Rectal smooth muscle tissue (tissue), 1 donor: ENCODE results near the gene RTL1.

Source experiments
- H3K27ac ChIP-seq: one replicate; pipeline ENCODE4 v1.7.0; 2013; ENCODE audit warnings: low read depth, low read length, inconsistent platforms
- H3K27me3 ChIP-seq: one replicate; pipeline ENCODE4 v1.7.0; 2013; ENCODE audit warnings: low read length; ENCODE audit not compliant: control insufficient read depth, insufficient read depth
- H3K36me3 ChIP-seq: one replicate; pipeline ENCODE4 v1.7.0; 2013; ENCODE audit warnings: low read length; ENCODE audit not compliant: control insufficient read depth, insufficient read depth
- H3K4me1 ChIP-seq: one replicate; pipeline ENCODE4 v1.7.0; 2013; ENCODE audit warnings: low read length; ENCODE audit not compliant: control insufficient read depth, insufficient read depth
- H3K4me3 ChIP-seq: one replicate; pipeline ENCODE4 v1.7.0; 2013; ENCODE audit warnings: low read length
- H3K9ac ChIP-seq: one replicate; pipeline ENCODE4 v1.7.0; 2013; ENCODE audit warnings: low read length

The RTL1 gene

DNA sequence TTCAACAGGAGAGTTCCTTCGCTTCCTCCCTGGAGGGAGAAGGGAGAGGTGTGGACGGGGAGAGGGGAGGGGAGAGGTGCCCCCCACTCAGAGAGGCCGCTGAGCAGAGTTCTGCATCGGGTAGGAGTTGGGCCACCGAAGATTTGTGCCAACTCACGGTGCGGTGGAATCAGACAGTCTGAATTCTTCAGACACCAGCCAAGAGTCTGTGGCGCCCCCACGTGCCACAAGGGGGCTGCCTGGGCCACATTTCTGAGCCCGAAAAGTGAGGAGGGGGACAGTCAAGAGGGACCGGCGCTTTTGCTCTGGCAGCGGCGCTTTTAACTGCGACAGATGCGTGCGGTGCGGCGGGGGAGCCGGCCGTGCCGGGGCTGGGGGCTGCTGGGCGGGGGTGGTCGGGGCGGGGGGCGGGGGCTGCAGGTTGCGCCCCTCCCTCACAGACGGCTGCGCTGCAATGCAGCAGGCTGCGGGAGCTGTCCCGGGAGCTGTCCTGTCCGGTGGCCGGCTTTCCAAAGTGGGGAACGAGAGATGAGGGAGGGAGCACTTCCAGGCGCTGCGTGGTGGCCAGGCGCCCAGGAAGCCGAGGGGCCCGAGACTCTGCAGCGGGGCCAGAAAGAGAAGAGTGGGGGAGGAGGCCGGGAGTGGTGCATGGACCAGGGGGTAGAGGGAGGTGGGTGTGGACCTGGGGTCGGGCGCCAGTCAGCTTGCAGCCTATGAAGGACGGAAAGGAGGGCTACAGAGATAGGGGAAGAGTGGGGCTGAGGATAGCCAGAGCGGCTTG, 975 bp upstream of the RTL1 start:
- H3K4me1 ChIP-seq = no peaks in the 10 kb centered on the region
- no peak overlapping the region for H3K27ac ChIP-seq
- no peak overlapping the region for H3K9ac ChIP-seq
- H3K4me3 ChIP-seq = no peak overlapping the region
- peaks cover 4% of the 10 kb centered on the region for H3K27me3 ChIP-seq
- no peaks in the 10 kb centered on the region for H3K36me3 ChIP-seq

DNA sequence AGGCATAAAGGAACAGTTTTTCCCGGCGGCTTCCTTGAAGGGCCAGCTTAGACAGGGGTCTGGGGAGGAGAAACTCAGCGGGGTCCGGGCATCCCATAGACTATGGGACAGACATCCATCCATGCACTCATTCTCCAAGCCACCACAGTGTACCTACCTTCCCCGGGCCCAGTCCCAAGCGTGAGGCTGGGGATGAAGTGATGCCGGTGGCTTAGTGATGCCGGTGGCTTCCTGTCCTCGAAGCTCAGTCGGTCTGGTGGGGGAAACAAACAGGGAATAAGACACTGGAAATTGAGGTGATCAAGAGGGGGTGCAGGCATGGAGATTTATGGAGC, 421 bp downstream of the RTL1 start:
- Histone ChIP-seq H3K4me1 (no peaks in the 10 kb centered on the region), H3K4me3 (no peak overlapping the region), H3K9ac (no peak overlapping the region), H3K27me3 (peaks cover 4% of the 10 kb centered on the region), H3K27ac (no peak overlapping the region), H3K36me3 (no peaks in the 10 kb centered on the region)

DNA sequence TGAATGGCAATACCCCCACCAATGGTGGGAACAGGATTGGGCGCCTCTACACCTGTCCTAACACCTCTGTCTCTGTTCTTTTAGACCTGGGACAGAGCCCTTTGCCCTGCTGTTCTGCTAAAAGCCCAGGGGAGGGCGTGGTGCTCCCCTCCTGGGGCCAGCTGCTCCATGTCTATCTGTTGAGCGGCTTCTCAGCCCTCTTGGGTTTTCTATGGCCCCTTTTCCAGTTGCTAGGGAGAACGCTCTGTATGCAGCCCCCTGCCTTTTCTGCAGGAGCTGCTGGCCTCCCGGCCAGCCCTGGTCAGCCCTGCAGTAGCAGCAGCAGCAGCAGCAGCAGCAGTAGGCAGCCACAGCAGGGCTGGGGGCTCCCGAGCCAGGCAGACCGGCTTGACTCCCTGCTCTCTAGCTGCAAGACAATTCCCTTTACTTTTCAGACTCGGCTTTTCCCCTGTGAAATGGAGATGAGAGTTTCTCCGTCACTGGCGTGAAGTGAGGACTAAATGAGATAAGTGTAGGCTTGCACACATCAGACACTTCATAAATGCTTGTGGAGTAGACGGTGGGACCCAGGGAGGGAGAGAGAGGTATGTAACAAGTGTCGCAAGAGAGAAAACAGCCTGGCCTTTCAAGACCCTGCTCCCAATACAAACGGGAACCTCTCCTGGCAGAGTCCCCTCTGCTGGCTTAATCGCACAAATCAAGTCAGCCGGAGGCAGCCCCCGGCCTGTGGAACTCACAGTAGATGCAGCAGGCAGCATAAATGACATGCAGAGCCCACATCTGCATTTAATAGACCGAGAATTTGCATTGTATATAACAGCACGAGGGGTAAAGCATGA, 1.0 kb downstream of the RTL1 start:
- Histone ChIP-seq H3K4me1 (no peaks in the 10 kb centered on the region), H3K4me3 (no peak overlapping the region), H3K9ac (no peak overlapping the region), H3K36me3 (no peaks in the 10 kb centered on the region), H3K27me3 (peaks cover 4% of the 10 kb centered on the region), H3K27ac (no peak overlapping the region)

DNA sequence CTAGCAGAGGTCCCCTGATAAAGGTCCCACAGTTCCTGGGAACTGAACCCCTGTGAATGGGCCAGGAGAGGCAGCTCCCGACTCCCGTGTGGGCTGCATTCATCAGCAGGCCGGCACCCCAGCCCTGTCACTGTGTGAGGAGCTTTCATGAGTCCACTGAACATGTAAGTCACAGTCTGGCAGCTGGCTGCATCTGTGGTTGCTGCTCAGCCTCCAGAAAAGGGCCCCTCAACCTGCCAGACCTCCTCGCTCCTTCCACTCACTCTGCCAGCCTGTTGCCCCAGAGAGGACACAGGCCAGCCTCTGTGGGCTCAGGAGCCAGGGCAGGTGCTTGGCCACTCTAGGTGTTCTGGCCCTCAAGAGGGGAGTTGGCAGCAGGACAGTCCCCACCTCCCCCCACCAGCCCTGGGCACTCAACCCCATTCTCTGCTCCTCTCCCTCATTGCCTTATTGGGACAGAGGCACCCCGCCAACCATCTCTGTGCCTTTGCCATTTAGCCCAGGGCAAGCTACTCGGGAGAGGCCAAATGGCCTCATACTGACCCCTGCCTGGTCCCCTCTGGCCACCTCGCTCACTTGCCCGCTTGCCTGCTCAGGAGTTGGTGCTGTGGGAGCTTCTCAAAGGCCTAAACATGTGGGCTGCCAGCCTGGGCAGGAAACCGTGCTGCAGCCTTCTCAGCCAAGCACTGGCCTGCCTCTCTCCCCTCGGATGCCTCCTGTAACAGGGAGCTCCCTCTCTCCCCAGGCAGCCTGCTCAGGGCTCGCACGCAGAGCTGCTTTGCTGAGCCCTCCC, 1.9 kb downstream of the RTL1 start:
- no peaks in the 10 kb centered on the region for H3K36me3 ChIP-seq
- H3K9ac ChIP-seq = no peak overlapping the region
- H3K4me1 ChIP-seq = no peaks in the 10 kb centered on the region
- H3K27me3 ChIP-seq = no peaks in the 10 kb centered on the region
- no peak overlapping the region for H3K4me3 ChIP-seq
- H3K27ac ChIP-seq = no peak overlapping the region

- H3K27ac ChIP-seq = no peak overlapping the region
- no peaks in the 10 kb centered on the region for H3K27me3 ChIP-seq
- no peaks in the 10 kb centered on the region for H3K36me3 ChIP-seq
- no peaks in the 10 kb centered on the region for H3K4me1 ChIP-seq
- no peak overlapping the region for H3K4me3 ChIP-seq
- no peak overlapping the region for H3K9ac ChIP-seq
Observed at GRCh38 chr14:100900837-100901390, 2.6 kb downstream of the RTL1 start.

GRCh38 chr14:100899884-100900771, 3.4 kb downstream of the RTL1 start:
- Histone ChIP-seq H3K36me3 (no peaks in the 10 kb centered on the region), H3K9ac (no peak overlapping the region), H3K4me1 (no peaks in the 10 kb centered on the region), H3K27me3 (no peaks in the 10 kb centered on the region), H3K27ac (no peak overlapping the region), H3K4me3 (no peak overlapping the region)

DNA sequence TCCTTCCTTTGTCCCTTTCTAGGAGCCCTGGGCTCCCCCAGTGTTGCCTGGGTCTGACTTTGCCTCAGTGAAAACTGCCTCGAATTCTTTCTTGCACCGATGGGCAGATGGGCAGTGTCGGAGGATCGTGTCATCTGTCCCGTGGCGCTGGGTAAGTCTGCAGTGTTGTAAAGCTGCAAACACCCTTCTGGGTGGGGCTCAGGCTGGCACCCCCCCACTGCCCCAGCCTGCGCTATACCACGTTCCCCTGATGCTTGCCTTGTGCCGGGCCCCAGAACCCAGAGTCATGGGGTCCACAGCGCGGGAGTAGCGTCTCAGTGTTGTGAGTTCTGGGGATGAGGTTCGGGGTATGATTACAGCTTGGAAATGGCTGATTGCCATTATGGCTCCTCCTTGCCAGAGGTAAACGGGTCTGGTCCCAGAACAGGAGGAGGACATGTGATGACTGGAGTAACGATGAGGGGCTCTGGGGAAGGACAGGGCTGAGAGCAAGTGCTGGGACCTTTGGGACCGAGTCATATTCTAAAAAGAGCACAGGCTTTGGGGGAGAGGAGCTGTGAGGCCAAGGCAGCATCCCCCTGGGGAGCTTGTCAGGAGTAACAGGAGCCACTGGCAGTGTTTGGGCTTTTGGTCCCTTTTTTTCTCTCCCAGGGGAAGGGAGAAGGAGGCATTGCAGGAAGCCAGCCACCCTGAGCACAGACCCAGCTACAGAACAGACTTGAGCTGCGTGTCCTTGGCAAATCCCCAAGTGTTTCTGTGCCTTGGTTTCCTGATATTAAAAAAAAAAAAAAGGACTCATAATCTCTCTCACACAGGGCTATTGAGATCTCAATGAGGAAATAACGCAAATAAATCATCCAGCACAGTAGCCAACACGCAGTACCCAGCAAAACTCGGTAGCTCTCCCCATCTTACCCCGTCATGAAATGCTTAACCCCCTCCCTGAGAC, 4.3 kb downstream of the RTL1 start:
- Histone ChIP-seq H3K27ac (no peak overlapping the region), H3K27me3 (no peaks in the 10 kb centered on the region), H3K36me3 (no peaks in the 10 kb centered on the region), H3K9ac (no peak overlapping the region), H3K4me3 (no peak overlapping the region), H3K4me1 (no peaks in the 10 kb centered on the region)

- no peak overlapping the region for H3K9ac ChIP-seq
- no peaks in the 10 kb centered on the region for H3K4me1 ChIP-seq
- no peaks in the 10 kb centered on the region for H3K36me3 ChIP-seq
- H3K27me3 ChIP-seq = no peaks in the 10 kb centered on the region
- H3K27ac ChIP-seq = no peak overlapping the region
- H3K4me3 ChIP-seq = no peak overlapping the region
Observed at GRCh38 chr14:100898465-100898864, 5.1 kb downstream of the RTL1 start.

DNA sequence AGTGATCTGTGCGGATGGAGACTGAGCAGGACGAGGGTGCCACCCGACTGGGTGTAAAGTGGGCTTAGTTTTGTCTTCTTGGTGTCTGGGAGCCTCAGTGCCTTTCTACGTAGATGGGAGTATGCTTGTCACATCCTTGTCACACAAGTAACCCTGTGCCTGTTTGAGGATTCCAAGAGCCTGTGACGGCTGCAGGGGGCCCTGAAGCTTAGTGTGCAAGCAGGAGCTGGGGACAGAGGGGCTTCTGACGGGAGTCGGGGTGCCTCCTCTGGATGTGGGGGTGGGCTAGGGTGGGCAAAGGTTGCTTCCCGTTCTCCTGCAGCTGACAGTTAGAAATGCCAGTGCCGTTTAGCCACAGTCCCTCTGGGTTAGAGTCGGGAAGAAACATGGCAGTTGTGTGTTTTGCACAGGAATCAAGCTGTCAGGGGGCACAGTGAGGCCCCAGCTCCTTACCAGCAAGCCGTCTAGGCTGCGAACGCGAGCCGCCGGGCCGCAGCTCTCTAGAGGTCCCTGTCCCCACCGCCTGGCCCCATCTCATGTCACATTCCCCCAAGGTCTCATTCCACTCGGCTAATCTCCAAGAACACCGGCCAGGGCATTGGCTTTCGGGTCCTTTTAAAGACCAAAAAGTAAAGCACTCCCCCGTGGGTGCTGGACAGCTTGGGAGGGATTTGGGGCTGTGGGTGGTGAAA, 7.0 kb downstream of the RTL1 start:
- H3K4me3 ChIP-seq = no peak overlapping the region
- H3K9ac ChIP-seq = no peak overlapping the region
- no peaks in the 10 kb centered on the region for H3K36me3 ChIP-seq
- no peaks in the 10 kb centered on the region for H3K27me3 ChIP-seq
- no peaks in the 10 kb centered on the region for H3K4me1 ChIP-seq
- no peak overlapping the region for H3K27ac ChIP-seq

- no peak overlapping the region for H3K4me3 ChIP-seq
- H3K27ac ChIP-seq = no peak overlapping the region
Observed at GRCh38 chr14:100895411-100895810, 8.1 kb downstream of the RTL1 start.

More at GRCh38 chr14:100895411-100895810, 8.1 kb downstream of the RTL1 start:
- no peak overlapping the region for H3K9ac ChIP-seq
- no peaks in the 10 kb centered on the region for H3K27me3 ChIP-seq
- no peaks in the 10 kb centered on the region for H3K36me3 ChIP-seq
- no peaks in the 10 kb centered on the region for H3K4me1 ChIP-seq
